Heart right ventricle (tissue), 16 donors: ENCODE measurements around the gene TRPV6. TPM values are rescaled to one million over a fixed set of nuclear protein-coding genes. Genes with fewer than 3 reads are reported as not detected.

ENCODE experiments used
- ATAC-seq, 8 donors: fragments of 200-7000 bp; cut with Tn5 transposase; one replicate each; pipeline ENCODE4 v1.9.1; 2020; ENCODE audit warnings: mild to moderate bottlenecking in 8 of 8, moderate library complexity in 8 of 8, moderate number of reproducible peaks in 1 of 8
- DNase-seq, 2 donors: peaks; one replicate each; pipeline ENCODE4 v3.0.0-alpha.2; 2020
- H3K27ac ChIP-seq, 10 donors: fragments of 200-600 bp; sonication (generic) in 2 of 10; one replicate each; pipeline versions ENCODE4 v1.5.0 to v1.8.0; 2020 to 2022; ENCODE audit warnings: mild to moderate bottlenecking in 3 of 10
- H3K27me3 ChIP-seq, 7 donors: fragments of 200-600 bp; one replicate each; pipeline ENCODE4 v1.8.0; 2021 to 2022; ENCODE audit warnings: mild to moderate bottlenecking in 2 of 7
- H3K36me3 ChIP-seq, 9 donors: fragments of 200-600 bp; sonication (generic) in 1 of 9; one replicate each; pipeline versions ENCODE4 v1.5.0 to v1.8.0; 2020 to 2022; ENCODE audit warnings: mild to moderate bottlenecking in 2 of 9
- H3K4me1 ChIP-seq, 9 donors: fragments of 200-600 bp; sonication (generic) in 1 of 9; one replicate each; pipeline versions ENCODE4 v1.5.0 to v1.8.0; 2020 to 2022; ENCODE audit warnings: mild to moderate bottlenecking in 4 of 9
- H3K4me3 ChIP-seq, 10 donors: fragments of 200-600 bp; sonication (generic) in 2 of 10; one replicate each; pipeline versions ENCODE4 v1.5.0 to v1.8.0; 2020 to 2022; ENCODE audit warnings: mild to moderate bottlenecking in 7 of 10, moderate library complexity in 2 of 10
- H3K9me3 ChIP-seq, 11 donors: fragments of 200-600 bp in 10 of 11; sonication (generic) in 2 of 11; one replicate each; pipeline versions ENCODE4 v1.5.0 to v1.8.0; 2013 to 2022; ENCODE audit warnings: mild to moderate bottlenecking in 2 of 11, control low read depth in 1 of 11, moderate library complexity in 1 of 11
- WGBS, 2 donors: extraction: QIAGEN DNeasy Blood & Tissue Kit; methylation state at CpG; one replicate each; pipeline ENCODE4 v1.1.7; 2013; ENCODE audit warnings: inconsistent platforms in 1 of 2; 5-methylcytosine and 5-hydroxymethylcytosine counted together
- intact Hi-C, 10 donors: fragments of 100-400 bp; cut with DNase I; formaldehyde crosslinking; loops; one replicate each; pipeline versions ENCODE4 v1.11.1 to v1.14.2; 2022
- polyA plus RNA-seq, 2 donors: library from polyadenylated mRNA; stranded (reverse); fragments of 200-250 nt; gene quantifications; one replicate each; pipeline ENCODE4 v1.2.3, GENCODE V29; 2013
- total RNA-seq, 10 donors: library from RNA; stranded (reverse); fragmentation: NEBNext Ultra II Directional in 3 of 10; extraction: Animal tissue kit (Norgen Biotek cat#: 25700) in 3 of 10; gene quantifications; one replicate each; pipeline versions ENCODE4 v1.2.1 to v1.2.4, GENCODE V29; 2021 to 2023
- TF ChIP-seq, protein P1 (sequence below), 9 donors: fragments of 200-600 bp; sonication (generic) in 2 of 9; IDR thresholded peaks; one replicate each; pipeline versions ENCODE4 v1.5.0 to v1.8.0; 2021 to 2022; ENCODE audit warnings: antibody characterized with exemption in 9 of 9, mild to moderate bottlenecking in 5 of 9, moderate library complexity in 1 of 9
- donor health status: Arrhythmogenic right ventricular cardiomyopathy.
- donor health status: ischemic (EF 13 %, LVEDD 7.1; RV severe dilation, severe dysfunction).
- donor health status: healthy with polysubstance abuse.
- donor health status: DM: no; HTN: yes; CAD: no.
- donor health status: DM: no; HTN: no; CAD: no.
- donor health status: ischemic (EF 25% LVEDD 6.9; RV normal size, moderate dysfunction).
- donor health status: ischemic (EF 25% LVEDD 5.7; RV mildly dilated, moderate dysfunction).
- donor health status: healthy.
- donor health status: DM: yes; HTN: yes; CAD: no.
- donor health status: Ischemic cardiomyopathy.
- donor health status: ischemic (EF 35%, LVEDD 5.7; RV mildly dilated, moderate dysfunction).
- donor health status: nonischemic (EF 11% LVEDD 7.7; RV severe dilation, severe dysfunction).
- donor health status: DM: yes; HTN: yes; CAD: no.
- donor health status: PGD.
- donor health status: ischemic (EF 29% LVEDD 5.4; RV normal size, mild dysfunction).
- donor health status: nonischemic (EF 23%, LVEDD 6.1; RV moderate dilation, normal function).

Gene TRPV6
- total and polyA plus RNA-seq, 12 donors = 0.03 TPM; not detected in 11

DNA sequence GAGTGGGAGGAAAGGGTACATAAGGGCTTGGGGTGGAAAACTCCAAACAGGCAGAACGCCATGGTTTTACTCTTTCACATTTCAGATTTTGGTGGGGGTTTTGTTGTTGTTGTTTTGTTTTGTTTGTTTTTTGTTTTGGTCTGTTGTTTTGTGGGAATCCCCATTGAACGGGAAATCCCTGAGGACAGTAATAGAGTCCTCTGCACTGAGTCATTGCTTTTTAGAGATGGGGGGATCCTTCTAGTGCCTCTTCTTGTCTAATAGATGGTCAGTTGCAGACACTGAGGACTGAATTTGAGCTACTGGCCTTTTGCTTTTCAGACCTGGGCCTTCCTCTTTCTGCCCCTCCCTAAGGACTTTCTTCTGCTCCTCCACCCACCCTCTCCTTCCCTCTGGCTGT, 28.0 kb upstream of the TRPV6 start:
- no peak for ATAC-seq
- WGBS, 2 donors = 73 to 76% methylated on average over 2 of the region's 2 CpGs
- no peak overlapping the region for H3K4me3 ChIP-seq
- peaks cover 0 to 24% (median 5%) of the 10 kb centered on the region in 7 donors for H3K27me3 ChIP-seq
- intact Hi-C loops = no loop called here
- H3K9me3 ChIP-seq = no peaks in the 10 kb centered on the region
- no peaks in the 10 kb centered on the region for H3K36me3 ChIP-seq
- TF ChIP-seq, protein P1, sequence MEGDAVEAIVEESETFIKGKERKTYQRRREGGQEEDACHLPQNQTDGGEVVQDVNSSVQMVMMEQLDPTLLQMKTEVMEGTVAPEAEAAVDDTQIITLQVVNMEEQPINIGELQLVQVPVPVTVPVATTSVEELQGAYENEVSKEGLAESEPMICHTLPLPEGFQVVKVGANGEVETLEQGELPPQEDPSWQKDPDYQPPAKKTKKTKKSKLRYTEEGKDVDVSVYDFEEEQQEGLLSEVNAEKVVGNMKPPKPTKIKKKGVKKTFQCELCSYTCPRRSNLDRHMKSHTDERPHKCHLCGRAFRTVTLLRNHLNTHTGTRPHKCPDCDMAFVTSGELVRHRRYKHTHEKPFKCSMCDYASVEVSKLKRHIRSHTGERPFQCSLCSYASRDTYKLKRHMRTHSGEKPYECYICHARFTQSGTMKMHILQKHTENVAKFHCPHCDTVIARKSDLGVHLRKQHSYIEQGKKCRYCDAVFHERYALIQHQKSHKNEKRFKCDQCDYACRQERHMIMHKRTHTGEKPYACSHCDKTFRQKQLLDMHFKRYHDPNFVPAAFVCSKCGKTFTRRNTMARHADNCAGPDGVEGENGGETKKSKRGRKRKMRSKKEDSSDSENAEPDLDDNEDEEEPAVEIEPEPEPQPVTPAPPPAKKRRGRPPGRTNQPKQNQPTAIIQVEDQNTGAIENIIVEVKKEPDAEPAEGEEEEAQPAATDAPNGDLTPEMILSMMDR (IDR thresholded peaks at IDR 0.05) = no peak
- peaks cover 0 to 21% (median 0%) of the 10 kb centered on the region in 9 donors for H3K4me1 ChIP-seq
- DNase-seq = no peak
- no peak overlapping the region for H3K27ac ChIP-seq

DNA sequence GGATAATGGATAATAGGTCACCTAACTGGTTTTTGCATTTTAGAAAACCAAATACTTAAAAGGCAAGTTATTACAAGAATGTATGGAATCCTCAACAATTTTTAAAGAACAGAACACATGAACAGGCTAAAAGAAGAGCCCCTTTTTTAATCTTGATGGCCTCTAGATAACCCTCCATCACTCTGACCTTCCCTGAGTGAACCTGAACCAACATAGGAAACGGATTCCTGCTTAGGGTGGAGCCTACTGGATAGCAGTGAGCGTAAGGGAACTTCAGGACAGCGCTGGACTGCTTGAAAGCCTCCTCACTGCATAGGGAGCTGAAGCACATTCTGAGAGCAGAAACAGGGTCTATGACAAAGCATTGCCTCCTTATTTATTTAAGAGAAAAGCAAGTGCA, 27.5 kb upstream of the TRPV6 start:
- Histone ChIP-seq H3K36me3 (no peaks in the 10 kb centered on the region), H3K4me3 (no peak overlapping the region), H3K27me3 (peaks cover 0 to 23% (median 3%) of the 10 kb centered on the region in 7 donors), H3K4me1 (peaks cover 0 to 21% (median 0%) of the 10 kb centered on the region in 9 donors), H3K27ac (no peak overlapping the region), H3K9me3 (no peaks in the 10 kb centered on the region)
- intact Hi-C loops = no loop called here
- TF ChIP-seq, protein P1 (IDR thresholded peaks at IDR 0.05) = no peak
- no peak for ATAC-seq
- 39 to 44% methylated on average over 3 of the region's 3 CpGs for WGBS, 2 donors
- no peak for DNase-seq

DNA sequence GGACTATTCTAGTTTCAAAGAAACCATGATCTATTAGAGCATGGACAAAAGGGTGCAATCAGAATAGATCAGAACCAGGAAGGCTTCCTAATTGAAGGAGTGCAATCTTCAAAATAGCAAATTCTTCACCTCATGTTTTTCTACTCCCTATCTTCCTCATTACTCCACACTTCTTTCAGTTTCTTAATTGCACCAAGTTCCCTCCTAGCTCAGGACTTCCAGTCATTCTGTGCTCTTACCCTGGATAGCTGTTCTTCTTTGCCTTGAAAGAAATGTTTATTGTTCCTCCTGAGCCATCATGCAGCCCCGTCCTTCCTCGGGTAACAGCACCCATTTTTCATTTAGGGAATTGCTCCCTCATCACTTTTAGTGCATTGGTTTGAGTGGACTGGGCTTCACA, 24.9 kb upstream of the TRPV6 start:
- Histone ChIP-seq H3K4me3 (no peak overlapping the region), H3K4me1 (peaks cover 0 to 21% (median 0%) of the 10 kb centered on the region in 9 donors), H3K9me3 (no peaks in the 10 kb centered on the region), H3K27me3 (peaks cover 0 to 25% (median 0%) of the 10 kb centered on the region in 7 donors), H3K36me3 (no peaks in the 10 kb centered on the region), H3K27ac (no peak overlapping the region)
- TF ChIP-seq, protein P1 (IDR thresholded peaks at IDR 0.05) = no peak
- ATAC-seq (no peak), DNase-seq (no peak)
- intact Hi-C loops = no loop called here
- 78 to 81% methylated on average over 2 of the region's 2 CpGs for WGBS, 2 donors

DNA sequence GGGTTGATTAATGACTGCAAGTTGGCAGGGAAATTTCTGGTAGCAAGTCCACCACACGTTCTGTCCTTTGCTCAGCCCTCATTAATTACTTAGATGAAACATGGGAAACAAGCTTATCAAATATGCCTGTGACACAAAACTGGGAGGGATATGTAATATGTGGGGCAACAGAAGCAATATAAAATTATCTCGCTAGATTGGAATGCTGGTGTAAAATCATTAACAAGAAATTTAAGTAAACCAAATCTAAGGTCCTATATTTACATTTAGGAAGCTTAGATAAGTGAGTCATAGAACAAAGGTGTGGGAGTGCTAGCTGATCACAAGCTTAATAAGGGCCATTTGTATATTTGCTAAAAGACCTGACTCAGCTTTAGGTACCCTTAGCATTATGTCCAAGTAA, 24.5 kb upstream of the TRPV6 start:
- intact Hi-C loops = no loop called here
- peaks cover 0 to 21% (median 0%) of the 10 kb centered on the region in 9 donors for H3K4me1 ChIP-seq
- H3K4me3 ChIP-seq = no peak overlapping the region
- WGBS, 2 donors = 67 to 73% methylated on average over 2 of the region's 2 CpGs
- H3K27me3 ChIP-seq = peaks cover 0 to 25% (median 0%) of the 10 kb centered on the region in 7 donors
- no peaks in the 10 kb centered on the region for H3K36me3 ChIP-seq
- TF ChIP-seq, protein P1 (IDR thresholded peaks at IDR 0.05) = no peak
- no peak overlapping the region for H3K27ac ChIP-seq
- H3K9me3 ChIP-seq = peaks cover 0 to 4% (median 0%) of the 10 kb centered on the region in 11 donors
- no peak for DNase-seq
- no peak for ATAC-seq
